Measurements from ENCODE around the gene GRK5.

- TF ChIP-seq CTCF (IDR thresholded peaks at IDR 0.05) (no peak), POLR2A (IDR thresholded peaks at IDR 0.05) (no peak)
These were observed 163.8 kb downstream of the GRK5 start for GRCh38 chr10:119370972-119371703.

All from Peyer's patch (tissue), 4 donors.